H1 (cell line): ENCODE results near the gene RPS3. TPM values are rescaled to one million over a fixed set of nuclear protein-coding genes. Genes with fewer than 3 reads are reported as not detected.

Experiments
- ASH2L ChIP-seq: fragments of 200-600, 300-600 bp; sonication (generic); IDR thresholded peaks from one replicate; pipeline ENCODE4 v1.7.1; 2017; ENCODE audit warnings: low read length
- BCL11A ChIP-seq, 2 experiments: IDR thresholded peaks; one replicate each; pipeline ENCODE4 v1.6.1; 2011; ENCODE audit warnings: low read depth in 2 of 2, low read length in 2 of 2, mild to moderate bottlenecking in 2 of 2
- CBX8 ChIP-seq: fragments of 300-800, 300-1000 bp; sonication (generic); IDR thresholded peaks from 2 replicates; pipeline ENCODE4 v1.7.1; 2016; ENCODE audit warnings: low read depth, low read length, borderline replicate concordance
- CEBPB ChIP-seq: IDR thresholded peaks from 2 replicates; pipeline ENCODE4 v1.6.1; 2012; ENCODE audit warnings: low read depth, low read length
- KDM1A ChIP-seq: fragments of 200-600, 300-600 bp; sonication (generic); IDR thresholded peaks from 2 replicates; pipeline ENCODE4 v1.7.1; 2016; ENCODE audit warnings: mild to moderate bottlenecking, low read length, borderline replicate concordance
- SP2 ChIP-seq: IDR thresholded peaks from 2 replicates; pipeline ENCODE4 v1.6.1; 2012; ENCODE audit warnings: mild to moderate bottlenecking, low read length, inconsistent platforms
- SP4 ChIP-seq: IDR thresholded peaks from 2 replicates; pipeline ENCODE4 v1.6.1; 2012; ENCODE audit warnings: low read length, inconsistent platforms
- TAF7 ChIP-seq: optimal IDR thresholded peaks from 2 replicates; pipeline ENCODE3; 2011; ENCODE audit warnings: low read depth, mild to moderate bottlenecking, inconsistent platforms, low read length, moderate library complexity, borderline replicate concordance
- TCF12 ChIP-seq: IDR thresholded peaks from 2 replicates; pipeline ENCODE4 v1.6.1; 2011; ENCODE audit warnings: low read depth, mild to moderate bottlenecking, low read length
- polyA plus RNA-seq, 7 experiments: library from polyadenylated mRNA; depleted of rRNA in 3 of 7; stranded (reverse) in 5 of 7; unstranded in 2 of 7; fragments of >200 nt in 5 of 7; fragments of 200-250 nt in 2 of 7; gene quantifications; 1 replicate in 5 of 7; 2 replicates in 1 of 7; 4 replicates in 1 of 7; pipeline versions ENCODE4 v1.2.1 to v1.2.3, GENCODE V29; 2011 to 2013; ENCODE audit warnings: missing spikeins in 2 of 7, mixed read lengths in 2 of 7
- total RNA-seq: library from RNA; stranded (reverse); fragmentation: NEBNext Ultra II Directional; extraction: Animal tissue kit (Norgen Biotek cat#: 25700); gene quantifications from 2 replicates; pipeline ENCODE4 v1.2.1, GENCODE V29; 2021

Gene RPS3
- total and polyA plus RNA-seq, 2 of the 8 experiments (the other 6 are each of a cell fraction or from before 2014, with no cell fraction given), result 3,813 to 4,194 TPM

DNA sequence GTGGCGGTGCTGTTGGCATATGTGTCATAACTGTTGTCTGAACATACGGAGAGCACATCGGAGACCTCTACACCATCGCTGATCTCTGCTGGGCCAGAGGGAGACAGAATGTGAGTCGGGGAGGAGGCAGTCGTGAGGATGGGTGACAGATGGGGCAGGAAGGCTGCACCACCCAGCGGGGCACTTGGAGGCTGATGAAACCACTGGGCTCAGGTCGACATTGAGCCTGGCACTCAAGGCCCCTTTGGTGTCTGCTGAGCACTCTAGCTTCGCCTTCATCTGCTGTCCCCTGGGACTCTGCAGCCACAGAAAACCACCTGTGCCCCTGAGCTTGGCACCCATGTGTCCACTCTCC is 36.2 kb downstream of the RPS3 start (continued):
- no peak for TF ChIP-seq KDM1A
- no peak for TF ChIP-seq ASH2L
- TF ChIP-seq SP4, result no peak
- TF ChIP-seq TCF12, result no peak
- no peak for TF ChIP-seq TAF7
- TF ChIP-seq SP2, result no peak
- no peak for TF ChIP-seq CEBPB
- no peak for TF ChIP-seq CBX8
- TF ChIP-seq BCL11A (IDR thresholded peaks at IDR 0.05; ENCODE audit: low read depth in 2 of 2, low read length in 2 of 2), result no peak
